CD4-positive, alpha-beta T cell treated with Interleukin-6 for 4 hours (primary cell): Measurements from ENCODE around the gene APEH.
"Not testable (repeated sequence)": the region's sequence is repeated elsewhere in the genome, so short reads cannot be mapped to it uniquely, and the experiment has no call there.

Experiments used
- DNase-seq: peaks from one replicate; pipeline ENCODE4 v3.0.0-alpha.2; 2020; ENCODE audit warnings: mixed read lengths

APEH gene

GRCh38 chr3:49694409-49695070 lies 20.4 kb downstream of the APEH start:
- not testable (repeated sequence) for DNase-seq

- DNase-seq: not testable (repeated sequence)
Observed at GRCh38 chr3:49695350-49696015, 21.3 kb downstream of the APEH start.

- DNase-seq: no peak
Observed at GRCh38 chr3:49699281-49699979, 25.3 kb downstream of the APEH start.

- no peak for DNase-seq
Observed at GRCh38 chr3:49700014-49700413, 25.9 kb downstream of the APEH start.

GRCh38 chr3:49700453-49701128 lies 26.4 kb downstream of the APEH start:
- no peak for DNase-seq

GRCh38 chr3:49701388-49702077 lies 27.4 kb downstream of the APEH start:
- DNase-seq: no peak

GRCh38 chr3:49702672-49703071 lies 28.5 kb downstream of the APEH start:
- no peak for DNase-seq

- peak; percentile 72 for DNase-seq
Observed at GRCh38 chr3:49703443-49703927, 29.3 kb downstream of the APEH start.

- DNase-seq: no peak
Observed at GRCh38 chr3:49703956-49704355, 29.8 kb downstream of the APEH start.

- no peak for DNase-seq
Observed at GRCh38 chr3:49704629-49705028, 30.5 kb downstream of the APEH start.

GRCh38 chr3:49705390-49705960 lies 31.3 kb downstream of the APEH start:
- DNase-seq: no peak

GRCh38 chr3:49706456-49707112 lies 32.4 kb downstream of the APEH start:
- no peak for DNase-seq

GRCh38 chr3:49707113-49707480 lies 32.9 kb downstream of the APEH start:
- DNase-seq: no peak

- DNase-seq: no peak
Observed at GRCh38 chr3:49709852-49710251, 35.7 kb downstream of the APEH start.

GRCh38 chr3:49711489-49711888 lies 37.3 kb downstream of the APEH start:
- DNase-seq: no peak

GRCh38 chr3:49712166-49712565 lies 38.0 kb downstream of the APEH start:
- no peak for DNase-seq

- DNase-seq: no peak
Observed at GRCh38 chr3:49712631-49713317, 38.6 kb downstream of the APEH start.

GRCh38 chr3:49713336-49714105 lies 39.4 kb downstream of the APEH start:
- DNase-seq: no peak

- no peak for DNase-seq
Observed at GRCh38 chr3:49714728-49715550, 40.8 kb downstream of the APEH start.
